MM.1S (cell line): ENCODE data around the gene PPP1R9B.
A peak's percentile ranks its signal among the peaks of the same experiment; 100 is the strongest.

Source experiments
- DNase-seq: peaks from one replicate; pipeline ENCODE4 v3.0.0-alpha.2; 2015
- H2AFZ ChIP-seq: fragments of 300-600 bp; sonication (generic); 2 replicates; pipeline ENCODE4 v1.6.0; 2016; ENCODE audit warnings: antibody characterized with exemption, low read length
- H3F3A ChIP-seq: fragments of 300-600 bp; sonication (generic); 2 replicates; pipeline ENCODE4 v1.6.1; 2016; ENCODE audit warnings: mild to moderate bottlenecking, antibody characterized with exemption, low read length, moderate library complexity, mixed read lengths; ENCODE audit not compliant: insufficient read depth
- H3K27ac ChIP-seq: fragments of 300-600 bp; sonication (generic); 2 replicates; pipeline ENCODE4 v1.5.1; 2016; ENCODE audit warnings: mild to moderate bottlenecking, low read length
- H3K27me3 ChIP-seq: fragments of 300-600 bp; sonication (generic); replicated peaks from 2 replicates; pipeline ENCODE4 v1.6.0; 2016; ENCODE audit warnings: low read length; ENCODE audit not compliant: insufficient read depth
- H3K36me3 ChIP-seq: fragments of 300-600 bp; sonication (generic); replicated peaks from 2 replicates; pipeline ENCODE4 v1.6.1; 2016; ENCODE audit warnings: mild to moderate bottlenecking, low read length, mixed read lengths; ENCODE audit not compliant: insufficient read depth
- H3K4me1 ChIP-seq: fragments of 300-600 bp; sonication (generic); 2 replicates; pipeline ENCODE4 v1.6.1; 2016; ENCODE audit warnings: low read length, mixed read lengths
- H3K4me2 ChIP-seq: fragments of 300-600 bp; sonication (generic); 2 replicates; pipeline ENCODE4 v1.6.0; 2016; ENCODE audit warnings: low read depth, low read length
- H3K4me3 ChIP-seq: fragments of 300-600 bp; sonication (generic); 2 replicates; pipeline ENCODE4 v1.5.1; 2016; ENCODE audit warnings: low read length, mixed read lengths
- H3K79me2 ChIP-seq: fragments of 300-600 bp; sonication (generic); 2 replicates; pipeline ENCODE4 v1.6.1; 2016; ENCODE audit warnings: mixed run types, low read length, mixed read lengths
- H3K9ac ChIP-seq: fragments of 300-600 bp; sonication (generic); 2 replicates; pipeline ENCODE4 v1.6.1; 2016; ENCODE audit warnings: low read length, mixed read lengths
- H3K9me2 ChIP-seq: fragments of 300-600 bp; sonication (generic); replicated peaks from 2 replicates; pipeline ENCODE4 v1.6.1; 2016; ENCODE audit warnings: mild to moderate bottlenecking, low read length, mixed read lengths; ENCODE audit not compliant: insufficient read depth
- H3K9me3 ChIP-seq: fragments of 300-600 bp; sonication (generic); replicated peaks from 2 replicates; pipeline ENCODE4 v1.6.1; 2016; ENCODE audit warnings: mild to moderate bottlenecking, low read length, mixed read lengths; ENCODE audit not compliant: insufficient read depth
- H4K20me1 ChIP-seq: fragments of 300-600 bp; sonication (generic); 2 replicates; pipeline ENCODE4 v1.6.1; 2016; ENCODE audit warnings: mild to moderate bottlenecking, low read length, moderate library complexity, mixed read lengths; ENCODE audit not compliant: insufficient read depth
- EZH2 ChIP-seq: fragments of 300-600 bp; sonication (generic); optimal IDR thresholded peaks from 2 replicates; pipeline ENCODE3; 2017; ENCODE audit warnings: low read depth, mild to moderate bottlenecking, antibody characterized with exemption, low read length, mixed read lengths
- EZH2phosphoT487 ChIP-seq: fragments of 300-600 bp; sonication (generic); IDR thresholded peaks from 2 replicates; pipeline ENCODE4 v1.6.1; 2018; ENCODE audit warnings: antibody characterized with exemption, low read length
- TF ChIP-seq, protein P1 (sequence below): fragments of 300-600 bp; sonication (generic); IDR thresholded peaks from 2 replicates; pipeline ENCODE4 v1.5.1; 2016; ENCODE audit warnings: antibody characterized with exemption, low read length, mixed read lengths

Gene PPP1R9B, protein sequence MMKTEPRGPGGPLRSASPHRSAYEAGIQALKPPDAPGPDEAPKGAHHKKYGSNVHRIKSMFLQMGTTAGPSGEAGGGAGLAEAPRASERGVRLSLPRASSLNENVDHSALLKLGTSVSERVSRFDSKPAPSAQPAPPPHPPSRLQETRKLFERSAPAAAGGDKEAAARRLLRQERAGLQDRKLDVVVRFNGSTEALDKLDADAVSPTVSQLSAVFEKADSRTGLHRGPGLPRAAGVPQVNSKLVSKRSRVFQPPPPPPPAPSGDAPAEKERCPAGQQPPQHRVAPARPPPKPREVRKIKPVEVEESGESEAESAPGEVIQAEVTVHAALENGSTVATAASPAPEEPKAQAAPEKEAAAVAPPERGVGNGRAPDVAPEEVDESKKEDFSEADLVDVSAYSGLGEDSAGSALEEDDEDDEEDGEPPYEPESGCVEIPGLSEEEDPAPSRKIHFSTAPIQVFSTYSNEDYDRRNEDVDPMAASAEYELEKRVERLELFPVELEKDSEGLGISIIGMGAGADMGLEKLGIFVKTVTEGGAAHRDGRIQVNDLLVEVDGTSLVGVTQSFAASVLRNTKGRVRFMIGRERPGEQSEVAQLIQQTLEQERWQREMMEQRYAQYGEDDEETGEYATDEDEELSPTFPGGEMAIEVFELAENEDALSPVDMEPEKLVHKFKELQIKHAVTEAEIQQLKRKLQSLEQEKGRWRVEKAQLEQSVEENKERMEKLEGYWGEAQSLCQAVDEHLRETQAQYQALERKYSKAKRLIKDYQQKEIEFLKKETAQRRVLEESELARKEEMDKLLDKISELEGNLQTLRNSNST

DNA sequence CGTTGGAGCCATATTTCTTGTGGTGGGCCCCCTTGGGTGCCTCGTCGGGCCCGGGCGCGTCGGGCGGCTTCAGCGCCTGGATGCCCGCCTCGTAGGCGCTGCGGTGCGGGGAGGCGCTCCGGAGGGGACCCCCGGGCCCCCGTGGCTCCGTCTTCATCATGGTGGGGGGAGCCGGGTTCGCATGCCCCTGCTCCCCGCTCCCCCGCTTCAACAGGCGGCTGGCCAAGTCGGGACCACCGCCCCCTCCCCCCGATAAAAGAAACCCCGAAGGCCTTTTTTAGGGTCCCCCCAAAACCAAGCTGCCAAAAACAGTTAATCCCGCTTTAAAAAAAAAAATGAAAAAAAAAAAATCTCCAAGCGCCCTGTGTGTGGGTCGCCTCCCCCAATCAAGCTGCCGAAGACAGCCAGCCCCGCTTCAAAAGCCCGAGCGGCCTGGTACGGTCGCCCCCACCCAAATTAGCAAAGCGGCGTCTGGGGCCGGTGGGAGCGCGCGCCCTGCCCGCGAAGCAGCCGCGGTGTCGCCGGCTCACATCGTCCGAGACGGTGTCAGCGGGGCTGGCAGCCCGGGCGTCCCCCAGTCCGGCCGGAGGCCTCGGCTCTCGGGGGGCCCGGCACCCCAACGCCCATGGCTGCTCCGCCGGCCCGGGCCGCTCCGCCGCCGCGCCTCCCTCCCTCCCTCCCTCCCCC lies at the start of gene PPP1R9B:
Gene PPP1R9B (minus strand): TSS at position 324 of the 687 bp plus-strand sequence. CDS start 164 bp downstream, at position 160.
- Histone ChIP-seq H4K20me1 (no peaks in the 10 kb centered on the region), H3F3A (peaks cover 38% of the 10 kb centered on the region), H3K4me3 (peak within 1 kb of the TSS; percentile 82), H3K4me2 (peak within 1 kb of the TSS; percentile 95), H3K36me3 (no peaks in the 10 kb centered on the region), H3K9ac (peak within 1 kb of the TSS; percentile 75), H3K27me3 (no peaks in the 10 kb centered on the region), H3K9me2 (no peaks in the 10 kb centered on the region), H3K27ac (peak within 1 kb of the TSS; percentile 84), H3K9me3 (no peaks in the 10 kb centered on the region), H3K79me2 (peaks cover 51% of the 10 kb centered on the region), H3K4me1 (peaks cover 38% of the 10 kb centered on the region), H2AFZ (peak within 1 kb of the TSS; percentile 70)
- no peak for TF ChIP-seq EZH2
- TF ChIP-seq, protein P1, sequence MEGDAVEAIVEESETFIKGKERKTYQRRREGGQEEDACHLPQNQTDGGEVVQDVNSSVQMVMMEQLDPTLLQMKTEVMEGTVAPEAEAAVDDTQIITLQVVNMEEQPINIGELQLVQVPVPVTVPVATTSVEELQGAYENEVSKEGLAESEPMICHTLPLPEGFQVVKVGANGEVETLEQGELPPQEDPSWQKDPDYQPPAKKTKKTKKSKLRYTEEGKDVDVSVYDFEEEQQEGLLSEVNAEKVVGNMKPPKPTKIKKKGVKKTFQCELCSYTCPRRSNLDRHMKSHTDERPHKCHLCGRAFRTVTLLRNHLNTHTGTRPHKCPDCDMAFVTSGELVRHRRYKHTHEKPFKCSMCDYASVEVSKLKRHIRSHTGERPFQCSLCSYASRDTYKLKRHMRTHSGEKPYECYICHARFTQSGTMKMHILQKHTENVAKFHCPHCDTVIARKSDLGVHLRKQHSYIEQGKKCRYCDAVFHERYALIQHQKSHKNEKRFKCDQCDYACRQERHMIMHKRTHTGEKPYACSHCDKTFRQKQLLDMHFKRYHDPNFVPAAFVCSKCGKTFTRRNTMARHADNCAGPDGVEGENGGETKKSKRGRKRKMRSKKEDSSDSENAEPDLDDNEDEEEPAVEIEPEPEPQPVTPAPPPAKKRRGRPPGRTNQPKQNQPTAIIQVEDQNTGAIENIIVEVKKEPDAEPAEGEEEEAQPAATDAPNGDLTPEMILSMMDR = no peak
- TF ChIP-seq EZH2phosphoT487 = no peak
- no peak for DNase-seq

DNA sequence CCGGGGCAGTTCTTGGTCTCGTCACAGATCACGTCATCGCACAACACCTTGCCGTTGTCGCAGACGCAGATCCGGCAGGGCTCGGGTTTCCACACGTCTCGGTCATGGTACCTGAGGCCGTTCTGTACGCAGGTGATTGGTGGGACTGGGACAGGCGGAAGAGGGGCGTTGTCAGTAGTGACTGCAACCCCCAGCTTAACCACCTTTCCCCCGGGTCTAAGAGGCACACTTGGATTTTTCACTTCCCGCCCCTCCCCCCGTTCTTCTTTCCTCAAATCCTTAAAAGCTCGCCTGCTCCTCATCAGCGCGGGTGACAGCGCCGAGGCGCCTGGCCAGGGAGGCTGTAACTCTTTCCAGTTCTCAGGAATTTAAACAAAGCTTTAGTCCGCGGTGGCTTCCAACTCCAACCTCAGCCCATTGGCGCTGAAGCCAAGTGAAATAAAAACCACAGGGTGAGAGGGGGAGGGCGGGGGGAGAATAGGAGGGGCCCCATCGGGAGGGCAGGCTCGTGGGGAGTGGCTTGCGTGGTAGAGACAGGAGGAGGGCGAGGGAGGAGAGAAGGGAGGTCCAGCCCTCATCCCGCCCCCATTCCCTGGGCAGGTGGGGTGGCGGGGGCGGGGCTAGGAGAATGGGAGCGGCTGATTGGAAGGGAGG lies 49.5 kb upstream of the PPP1R9B start:
- H3K4me1 ChIP-seq = peaks cover 4% of the 10 kb centered on the region; the same call in 1 of the 2 replicates
- H3F3A ChIP-seq = peaks cover 7% of the 10 kb centered on the region; the same call in 1 of the 2 replicates
- H3K36me3 ChIP-seq = no peaks in the 10 kb centered on the region
- H3K27me3 ChIP-seq = peaks cover 75% of the 10 kb centered on the region
- H2AFZ ChIP-seq = peak overlapping the region; percentile 73
- no peaks in the 10 kb centered on the region for H3K9me2 ChIP-seq
- H3K79me2 ChIP-seq = no peaks in the 10 kb centered on the region
- TF ChIP-seq EZH2phosphoT487 (no peak), EZH2 (no peak)
- TF ChIP-seq, protein P1 = no peak
- H3K4me3 ChIP-seq = peak overlapping the region; percentile 59
- H4K20me1 ChIP-seq = no peaks in the 10 kb centered on the region
- H3K27ac ChIP-seq = no peak overlapping the region
- DNase-seq = peak; percentile 76
- H3K9me3 ChIP-seq = no peaks in the 10 kb centered on the region
- peak overlapping the region; percentile 18; the same call in 1 of the 2 replicates for H3K9ac ChIP-seq
- peak overlapping the region; percentile 59 for H3K4me2 ChIP-seq

DNA sequence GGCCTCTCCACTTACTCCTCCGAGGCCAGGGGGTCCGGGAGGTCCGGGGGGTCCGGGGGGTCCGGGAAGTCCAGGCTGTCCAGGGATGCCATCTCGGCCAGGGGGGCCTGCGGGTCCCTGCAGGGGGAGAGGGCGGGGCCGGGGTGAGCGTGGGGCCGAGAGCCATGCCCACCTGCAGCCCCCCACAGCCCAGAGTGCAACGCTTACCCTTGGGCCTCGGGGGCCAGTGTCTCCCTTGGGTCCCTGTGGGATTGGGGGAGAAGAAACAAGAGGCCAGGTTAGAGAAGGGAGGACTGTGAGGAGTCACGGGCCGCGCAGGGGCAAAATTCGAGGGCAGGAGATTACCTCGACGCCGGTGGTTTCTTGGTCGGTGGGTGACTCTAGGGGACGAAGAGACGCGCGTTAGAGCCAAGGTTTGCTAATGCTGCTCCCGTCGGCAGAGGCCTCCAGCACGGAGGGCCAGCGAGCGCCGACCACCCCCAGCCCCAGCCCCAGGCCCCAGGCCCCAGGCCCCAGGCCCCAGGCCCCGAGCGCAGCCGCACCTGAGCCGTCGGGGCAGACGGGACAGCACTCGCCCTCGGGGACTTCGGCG lies 48.8 kb upstream of the PPP1R9B start:
- H3K9ac ChIP-seq = no peak overlapping the region
- H3K27me3 ChIP-seq = peaks cover 75% of the 10 kb centered on the region
- TF ChIP-seq, protein P1 = no peak
- TF ChIP-seq EZH2phosphoT487 (no peak), EZH2 (no peak)
- no peak overlapping the region for H2AFZ ChIP-seq
- no peaks in the 10 kb centered on the region for H3K36me3 ChIP-seq
- H4K20me1 ChIP-seq = no peaks in the 10 kb centered on the region
- H3K27ac ChIP-seq = no peak overlapping the region
- no peak for DNase-seq
- no peaks in the 10 kb centered on the region for H3K79me2 ChIP-seq
- H3K4me3 ChIP-seq = no peak overlapping the region
- peaks cover 4% of the 10 kb centered on the region; the same call in 1 of the 2 replicates for H3K4me1 ChIP-seq
- H3F3A ChIP-seq = peaks cover 7% of the 10 kb centered on the region; the same call in 1 of the 2 replicates
- no peaks in the 10 kb centered on the region for H3K9me3 ChIP-seq
- H3K4me2 ChIP-seq = peak overlapping the region; percentile 59
- no peaks in the 10 kb centered on the region for H3K9me2 ChIP-seq
